Ammon's horn (tissue), 1 donor: Measurements from ENCODE around the gene PKN3.
"Not testable (repeated sequence)": the region's sequence is repeated elsewhere in the genome, so short reads cannot be mapped to it uniquely, and the experiment has no call there.

Experiments
- DNase-seq: peaks from one replicate; pipeline ENCODE4 v3.0.0-alpha.2; 2016; ENCODE audit warnings: low spot score

The PKN3 gene

DNA sequence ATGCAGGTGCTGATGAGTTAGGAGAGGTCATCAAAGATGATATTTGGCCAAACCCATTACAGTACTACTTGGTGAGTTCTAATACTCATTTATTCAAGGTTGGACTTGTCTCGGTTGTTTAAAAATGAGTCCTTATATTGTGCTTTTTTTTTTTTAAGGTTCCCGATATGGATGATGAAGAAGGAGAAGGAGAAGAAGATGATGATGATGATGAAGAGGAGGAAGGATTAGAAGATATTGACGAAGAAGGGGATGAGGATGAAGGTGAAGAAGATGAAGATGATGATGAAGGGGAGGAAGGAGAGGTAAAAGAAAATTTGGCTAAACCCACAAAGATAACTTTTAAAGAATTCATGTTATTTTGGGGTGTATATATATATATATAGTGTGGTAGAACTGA is 8.6 kb upstream of the PKN3 start:
- DNase-seq: not testable (repeated sequence)

DNA sequence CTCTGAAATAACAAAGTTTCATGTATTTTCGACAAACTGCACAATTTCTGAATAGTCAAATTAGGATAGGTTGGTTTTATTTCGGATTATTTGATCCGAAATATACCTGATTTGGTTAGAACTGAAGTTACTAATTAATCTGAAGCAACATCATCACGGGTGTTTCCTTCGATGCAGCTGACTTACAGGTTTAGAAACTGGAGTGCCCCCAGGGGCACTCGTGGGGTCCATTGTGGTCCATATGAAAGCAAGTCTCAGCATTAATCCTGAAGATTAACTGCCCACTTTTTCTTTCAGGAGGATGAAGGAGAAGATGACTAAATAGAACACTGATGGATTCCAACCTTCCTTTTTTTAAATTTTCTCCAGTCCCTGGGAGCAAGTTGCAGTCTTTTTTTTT is 8.0 kb upstream of the PKN3 start:
- DNase-seq: no peak

DNA sequence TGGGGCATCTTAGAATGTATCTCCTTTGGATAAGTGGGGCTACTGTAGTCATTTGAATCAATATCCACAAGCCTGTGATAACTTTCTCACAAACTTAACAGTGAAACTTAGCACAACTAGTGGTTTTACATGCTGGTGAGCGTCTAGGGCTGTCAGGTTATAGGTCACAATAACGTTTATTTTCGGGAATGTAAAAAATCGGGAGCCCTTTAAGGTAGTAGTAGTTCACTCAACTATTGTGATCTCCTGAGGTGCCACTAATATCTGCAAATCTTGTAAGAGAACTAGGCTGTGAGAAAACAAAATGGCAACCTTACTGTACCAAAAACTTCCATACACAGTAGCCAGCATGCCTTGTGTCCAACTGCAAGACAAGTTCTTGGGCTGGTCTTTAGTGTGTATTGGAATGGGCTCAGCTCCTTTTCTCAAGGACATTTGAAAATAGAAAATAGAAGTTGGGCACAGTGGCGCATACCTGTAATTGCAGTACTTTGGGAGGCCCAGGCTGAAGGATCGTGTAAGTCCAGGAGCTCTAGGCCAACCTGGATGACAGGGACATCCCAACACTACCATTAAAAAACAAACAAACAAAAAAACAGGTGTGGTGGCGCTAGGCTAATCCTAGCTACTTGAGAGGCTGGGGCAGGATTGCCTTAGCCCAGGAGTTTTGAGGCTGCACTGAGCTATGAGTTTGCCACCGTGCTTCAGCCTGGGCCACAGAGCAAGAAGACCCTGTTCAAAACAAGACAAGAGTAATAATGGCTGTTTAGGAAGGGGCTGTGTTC is 5.2 kb upstream of the PKN3 start:
- no peak for DNase-seq

DNA sequence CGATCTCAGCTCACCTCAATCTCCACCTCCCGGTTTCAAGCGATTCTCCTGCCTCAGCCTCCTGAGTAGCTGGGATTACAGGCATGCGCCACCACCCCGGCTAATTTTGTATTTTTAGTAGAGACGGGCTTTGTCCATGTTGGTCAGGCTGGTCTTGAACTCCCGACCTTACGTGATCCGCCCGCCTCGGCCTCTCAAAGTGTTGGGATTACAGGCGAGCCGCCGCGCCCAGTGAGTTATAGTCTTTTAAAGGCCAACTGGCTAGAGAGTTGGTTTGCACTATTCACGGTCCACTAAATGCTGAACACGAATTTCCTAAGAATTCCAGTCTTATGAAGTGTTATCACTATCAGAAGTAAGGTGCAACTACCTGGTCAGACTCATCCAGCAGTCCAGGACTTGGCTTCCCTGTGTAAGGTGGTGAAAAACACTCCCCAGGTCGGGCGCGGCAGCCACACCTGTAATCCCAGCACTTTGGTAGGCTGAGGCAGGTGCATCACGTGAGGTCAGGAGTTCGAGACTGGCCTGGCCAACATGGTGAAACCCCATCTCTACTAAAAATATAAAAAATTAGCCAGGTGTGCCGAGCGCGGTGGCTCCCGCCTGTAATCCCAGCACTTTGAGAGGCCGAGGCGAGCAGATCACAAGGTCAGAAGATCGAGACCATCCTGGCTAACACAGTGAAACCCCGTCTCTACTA is 3.1 kb upstream of the PKN3 start:
- not testable (repeated sequence) for DNase-seq

DNA sequence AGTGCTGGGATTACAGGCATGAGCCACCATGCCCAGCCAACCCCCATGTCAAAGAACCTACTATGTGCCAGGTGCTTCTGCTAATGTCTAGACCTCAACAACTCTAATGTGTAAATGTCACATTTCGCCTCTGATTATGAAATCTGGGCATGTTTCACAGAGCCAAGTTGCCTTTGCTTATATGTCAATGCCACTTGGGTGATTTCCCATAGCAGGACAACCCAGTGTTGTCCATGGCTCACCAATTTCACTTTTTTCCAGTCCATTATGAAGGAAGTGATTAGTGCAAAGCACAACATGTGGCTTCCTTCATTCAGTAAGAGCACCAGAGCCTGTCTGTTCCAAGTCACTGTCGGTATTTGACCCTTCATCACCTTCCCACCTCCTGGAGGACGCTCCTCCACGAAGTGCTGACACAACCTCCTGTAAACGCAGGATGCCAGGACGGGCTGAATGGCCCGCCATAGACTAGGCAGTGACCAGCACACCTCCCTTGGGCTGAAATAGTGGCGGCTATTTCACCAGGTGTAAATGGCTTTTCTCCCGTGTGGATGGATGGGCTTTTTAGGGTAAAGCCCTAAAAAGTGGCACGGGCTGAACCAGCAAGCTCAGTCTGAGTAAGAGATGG is 962 bp upstream of the PKN3 start:
- no peak for DNase-seq

DNA sequence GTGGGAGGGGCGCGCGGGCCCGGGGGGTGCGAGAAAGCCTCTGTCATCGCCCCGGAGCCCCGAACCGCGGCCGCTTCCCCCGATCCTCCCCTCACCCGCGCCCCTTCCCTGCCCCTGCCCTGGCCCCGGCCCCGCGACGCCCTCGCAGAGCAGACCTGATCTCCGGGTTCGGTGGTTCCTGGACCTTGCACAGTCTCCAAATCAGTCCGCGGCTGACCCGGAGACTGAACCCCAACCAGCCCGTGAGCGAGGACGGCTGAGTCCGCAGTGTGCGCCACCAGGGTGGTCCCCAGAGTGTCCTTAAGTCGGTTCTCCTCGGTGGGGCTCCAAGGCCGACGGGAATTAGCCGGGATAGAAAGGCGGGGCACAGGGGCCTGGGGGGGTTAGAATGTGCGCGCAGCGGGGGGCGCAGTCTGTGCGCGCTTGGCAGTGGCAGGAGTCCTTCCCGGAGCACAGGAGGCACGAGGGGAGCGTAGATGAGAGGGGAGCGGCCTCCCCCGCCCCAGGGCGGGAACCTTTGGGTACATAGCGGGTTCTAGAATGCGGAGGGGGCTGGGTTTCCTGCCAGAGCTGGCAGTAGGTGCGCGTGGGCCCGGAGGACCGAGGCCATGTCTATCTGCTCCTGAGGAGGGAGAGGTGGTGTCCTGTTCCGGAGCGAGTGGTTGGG is 779 bp downstream of the PKN3 start:
- no peak for DNase-seq

DNA sequence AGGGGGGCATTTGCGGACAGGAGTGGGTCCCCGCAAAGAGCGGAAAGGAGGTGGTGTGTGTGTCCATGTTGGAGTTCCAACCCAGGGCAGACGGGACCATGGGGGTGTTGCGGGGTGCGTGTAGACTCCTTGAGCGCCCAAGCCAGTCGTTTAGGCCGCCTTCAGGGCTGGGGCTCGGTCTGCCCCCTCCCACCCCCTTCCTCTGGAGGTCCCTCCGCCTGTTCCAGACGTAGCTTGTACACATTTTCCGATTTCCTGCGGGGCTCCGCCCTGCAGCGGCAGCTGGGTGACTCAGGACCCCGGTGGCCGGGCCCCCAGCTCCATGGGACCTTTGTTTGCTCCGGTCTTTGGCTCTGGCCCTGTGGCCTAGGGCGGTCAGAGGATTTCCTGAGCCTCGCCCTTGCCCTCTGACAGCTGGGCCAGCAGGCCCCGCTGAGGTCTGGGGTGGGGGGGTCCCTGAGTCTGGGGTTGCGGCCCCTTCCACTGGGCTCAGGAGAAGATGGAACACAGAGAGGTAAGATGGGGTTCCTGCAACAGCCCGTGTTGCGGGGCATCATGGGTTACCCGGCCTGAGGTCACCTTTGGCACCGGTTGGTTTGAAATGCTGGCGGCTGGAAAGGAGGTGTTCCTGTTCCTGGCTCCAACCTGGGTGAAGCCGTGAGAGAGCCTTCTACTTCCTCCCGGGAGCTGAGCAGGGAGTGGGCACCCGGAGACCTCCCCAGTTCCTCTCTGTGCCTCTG is 1.5 kb downstream of the PKN3 start:
- no peak for DNase-seq

DNA sequence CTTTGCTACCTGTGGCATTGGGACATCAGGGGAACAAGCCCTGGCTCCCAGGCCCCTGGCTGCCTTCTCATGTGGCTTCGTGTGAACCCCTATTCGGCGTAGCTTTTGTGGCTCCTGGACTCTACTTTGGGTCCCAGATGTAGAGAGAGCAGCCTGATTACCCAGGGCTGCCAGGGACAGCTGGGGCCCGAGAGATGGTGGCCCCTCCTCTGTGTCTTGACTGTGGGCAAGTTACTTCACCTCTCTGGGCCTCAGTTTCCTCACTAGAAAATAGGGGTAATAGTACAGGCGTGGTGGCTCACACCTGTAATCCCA is 2.0 kb downstream of the PKN3 start:
- DNase-seq: no peak

DNA sequence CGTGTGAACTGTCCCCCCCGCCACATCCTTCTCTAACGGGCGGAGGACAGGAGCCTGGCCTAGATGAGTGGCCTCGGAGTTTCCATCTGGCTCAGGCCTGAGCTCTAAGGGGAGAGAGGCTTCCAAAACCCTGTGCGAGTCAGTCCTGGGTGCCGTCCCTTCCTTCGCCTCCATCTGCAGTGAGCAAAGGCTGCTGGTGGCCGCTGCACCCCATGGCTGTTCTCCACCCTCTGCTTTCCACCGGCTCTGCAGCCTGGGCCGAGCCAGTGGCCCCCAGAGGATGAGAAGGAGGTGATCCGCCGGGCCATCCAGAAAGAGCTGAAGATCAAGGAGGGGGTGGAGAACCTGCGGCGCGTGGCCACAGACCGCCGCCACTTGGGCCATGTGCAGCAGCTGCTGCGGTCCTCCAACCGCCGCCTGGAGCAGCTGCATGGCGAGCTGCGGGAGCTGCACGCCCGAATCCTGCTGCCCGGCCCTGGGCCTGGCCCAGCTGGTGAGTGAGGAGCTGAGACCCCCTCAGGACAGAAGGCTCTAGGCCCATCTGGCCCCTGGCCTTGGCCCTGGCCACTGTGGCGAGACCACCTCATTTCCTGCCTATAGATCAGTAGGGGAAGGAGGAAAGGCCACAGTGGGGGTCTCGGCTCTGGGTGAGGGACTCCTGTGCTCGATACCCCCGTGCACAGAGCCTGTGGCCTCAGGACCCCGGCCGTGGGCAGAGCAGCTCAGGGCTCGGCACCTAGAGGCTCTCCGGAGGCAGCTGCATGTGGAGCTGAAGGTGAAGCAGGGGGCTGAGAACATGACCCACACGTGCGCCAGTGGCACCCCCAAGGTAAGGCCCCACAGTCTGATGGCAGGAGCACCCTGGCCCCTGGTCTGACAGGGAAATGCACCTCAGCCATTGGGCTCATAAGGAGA is 3.0 kb downstream of the PKN3 start:
- DNase-seq: no peak

DNA sequence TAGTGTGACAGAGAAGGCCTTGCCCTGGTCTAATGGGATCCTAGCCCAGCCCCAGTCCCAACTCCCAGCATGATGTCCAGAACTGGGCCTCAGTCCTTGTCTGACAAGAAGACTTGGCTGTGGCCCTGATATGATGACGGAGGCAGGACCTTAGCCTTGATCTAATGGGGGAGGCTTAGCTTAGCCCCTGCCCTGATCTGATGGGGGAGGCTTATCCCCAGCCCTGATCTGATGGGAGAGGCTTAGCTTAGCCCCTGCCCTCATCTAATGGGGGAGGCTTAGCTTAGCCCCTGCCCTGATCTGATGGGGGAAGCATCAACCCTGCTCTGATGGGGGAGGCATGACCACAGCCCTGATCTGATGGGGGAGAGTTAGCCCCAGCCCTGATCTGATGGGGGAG is 3.7 kb downstream of the PKN3 start:
- DNase-seq: no peak

DNA sequence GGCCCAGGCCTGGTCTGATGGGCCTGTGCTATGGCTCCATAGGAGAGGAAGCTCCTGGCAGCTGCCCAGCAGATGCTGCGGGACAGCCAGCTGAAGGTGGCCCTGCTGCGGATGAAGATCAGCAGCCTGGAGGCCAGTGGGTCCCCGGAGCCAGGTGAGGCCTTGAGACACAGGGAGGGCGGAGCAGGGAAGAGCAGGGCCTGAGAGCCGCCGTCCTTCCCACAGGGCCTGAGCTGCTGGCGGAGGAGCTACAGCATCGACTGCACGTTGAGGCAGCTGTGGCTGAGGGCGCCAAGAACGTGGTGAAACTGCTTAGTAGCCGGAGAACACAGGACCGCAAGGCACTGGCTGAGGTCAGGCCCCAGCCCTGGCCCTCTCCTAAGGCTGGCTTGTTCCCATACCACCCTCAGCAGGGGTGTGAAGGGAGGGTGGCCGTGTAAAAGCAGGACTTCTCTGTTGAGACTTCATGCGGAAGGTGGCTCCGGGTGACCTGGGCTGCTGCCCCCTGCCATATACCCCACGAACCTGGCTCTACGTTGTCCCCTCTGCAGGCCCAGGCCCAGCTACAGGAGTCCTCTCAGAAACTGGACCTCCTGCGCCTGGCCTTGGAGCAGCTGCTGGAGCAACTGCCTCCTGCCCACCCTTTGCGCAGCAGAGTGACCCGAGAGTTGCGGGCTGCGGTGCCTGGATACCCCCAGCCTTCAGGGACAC is 4.5 kb downstream of the PKN3 start:
- DNase-seq: no peak

DNA sequence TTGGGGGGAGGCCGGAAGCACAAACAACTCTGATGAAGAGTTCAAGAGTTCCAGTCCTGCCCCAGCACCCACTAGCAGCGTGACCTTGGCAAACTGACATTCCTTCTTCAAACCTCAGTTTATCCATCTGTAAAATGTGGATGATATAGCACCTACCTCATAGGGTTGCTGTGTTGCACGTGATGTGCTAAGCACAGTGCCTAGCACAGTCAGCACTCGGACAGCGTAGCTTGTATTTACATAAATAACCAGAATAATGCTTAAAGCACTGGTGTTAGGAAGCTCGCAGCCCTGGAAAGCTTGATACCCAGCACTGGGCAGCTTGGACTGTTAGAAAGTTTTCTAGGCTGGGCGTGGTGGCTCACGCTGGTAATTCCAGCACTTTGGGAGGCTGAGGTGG is 5.1 kb downstream of the PKN3 start:
- DNase-seq: no peak

DNA sequence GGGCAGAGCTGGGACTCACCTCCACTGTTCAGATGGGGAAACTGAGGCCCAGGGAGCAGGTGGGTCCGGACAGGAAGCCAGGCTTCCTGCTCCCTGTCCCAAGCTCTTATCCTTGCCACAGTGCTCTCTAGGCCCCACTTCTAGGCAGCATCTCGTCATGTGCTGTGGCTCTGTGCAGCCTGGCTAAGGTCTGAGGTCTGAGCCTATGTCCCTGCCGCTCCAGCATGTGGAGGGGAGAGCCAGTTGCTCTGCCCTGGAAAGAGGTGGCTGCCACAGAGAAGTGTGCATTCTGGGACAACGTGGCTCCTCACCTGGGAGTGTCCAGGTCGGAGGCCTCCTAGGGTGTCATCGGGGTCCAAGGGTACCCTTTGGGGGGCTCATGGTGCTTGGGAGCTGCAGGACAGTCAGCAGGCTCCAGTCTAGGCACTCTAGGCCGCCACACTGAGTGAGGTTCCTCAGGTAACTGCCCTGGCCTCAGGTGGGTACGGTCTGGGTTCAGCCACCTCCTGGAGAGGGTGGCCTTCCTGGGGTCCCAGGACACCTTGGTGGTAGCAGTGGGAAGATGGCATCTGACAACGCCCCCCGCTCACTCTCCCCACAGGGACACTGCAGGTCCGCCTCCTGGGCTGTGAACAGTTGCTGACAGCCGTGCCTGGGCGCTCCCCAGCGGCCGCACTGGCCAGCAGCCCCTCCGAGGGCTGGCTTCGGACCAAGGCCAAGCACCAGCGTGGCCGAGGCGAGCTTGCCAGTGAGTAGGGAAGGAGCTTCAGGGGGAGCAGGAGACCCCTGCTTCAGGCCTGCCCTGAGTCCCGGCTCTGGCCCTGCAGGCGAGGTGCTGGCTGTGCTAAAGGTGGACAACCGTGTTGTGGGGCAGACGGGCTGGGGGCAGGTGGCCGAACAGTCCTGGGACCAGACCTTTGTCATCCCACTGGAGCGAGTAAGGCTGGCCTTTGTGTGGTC is 10.4 kb downstream of the PKN3 start:
- DNase-seq: no peak

DNA sequence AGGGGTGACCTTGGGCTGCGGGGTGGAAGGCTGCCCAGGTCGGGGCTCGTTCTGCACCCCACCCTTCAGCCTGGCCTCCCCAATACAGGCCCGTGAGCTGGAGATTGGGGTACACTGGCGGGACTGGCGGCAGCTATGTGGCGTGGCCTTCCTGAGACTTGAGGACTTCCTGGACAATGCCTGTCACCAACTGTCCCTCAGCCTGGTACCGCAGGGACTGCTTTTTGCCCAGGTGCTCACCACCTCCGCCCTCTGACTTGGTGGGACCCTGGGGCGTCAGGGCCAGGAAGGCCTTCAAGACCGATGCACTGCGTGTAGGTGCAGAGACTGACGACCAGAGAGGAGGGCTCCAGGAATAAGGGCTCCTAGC is 11.1 kb downstream of the PKN3 start:
- DNase-seq: no peak

DNA sequence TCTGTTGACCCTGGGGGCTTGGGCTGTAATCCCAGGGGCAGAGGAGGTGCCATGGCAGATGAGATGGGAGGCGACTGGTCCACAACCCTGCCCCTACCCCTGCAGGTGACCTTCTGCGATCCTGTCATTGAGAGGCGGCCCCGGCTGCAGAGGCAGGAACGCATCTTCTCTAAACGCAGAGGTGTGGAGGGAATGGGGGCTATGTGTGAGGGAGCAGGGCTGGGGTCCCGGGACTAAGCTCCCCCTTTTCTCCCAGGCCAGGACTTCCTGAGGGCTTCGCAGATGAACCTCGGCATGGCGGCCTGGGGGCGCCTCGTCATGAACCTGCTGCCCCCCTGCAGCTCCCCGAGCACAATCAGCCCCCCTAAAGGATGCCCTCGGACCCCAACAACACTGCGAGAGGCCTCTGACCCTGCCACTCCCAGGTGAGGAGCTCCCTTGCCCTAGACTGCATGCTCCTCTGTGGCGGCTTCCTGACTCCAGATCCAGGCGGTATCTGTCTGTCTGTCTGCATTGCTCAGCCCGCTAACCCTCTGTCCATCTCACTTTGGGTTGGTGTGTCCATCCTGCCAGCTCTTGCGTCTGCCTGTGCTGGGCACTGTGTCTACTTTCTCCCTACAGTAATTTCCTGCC is 11.8 kb downstream of the PKN3 start:
- DNase-seq: no peak

DNA sequence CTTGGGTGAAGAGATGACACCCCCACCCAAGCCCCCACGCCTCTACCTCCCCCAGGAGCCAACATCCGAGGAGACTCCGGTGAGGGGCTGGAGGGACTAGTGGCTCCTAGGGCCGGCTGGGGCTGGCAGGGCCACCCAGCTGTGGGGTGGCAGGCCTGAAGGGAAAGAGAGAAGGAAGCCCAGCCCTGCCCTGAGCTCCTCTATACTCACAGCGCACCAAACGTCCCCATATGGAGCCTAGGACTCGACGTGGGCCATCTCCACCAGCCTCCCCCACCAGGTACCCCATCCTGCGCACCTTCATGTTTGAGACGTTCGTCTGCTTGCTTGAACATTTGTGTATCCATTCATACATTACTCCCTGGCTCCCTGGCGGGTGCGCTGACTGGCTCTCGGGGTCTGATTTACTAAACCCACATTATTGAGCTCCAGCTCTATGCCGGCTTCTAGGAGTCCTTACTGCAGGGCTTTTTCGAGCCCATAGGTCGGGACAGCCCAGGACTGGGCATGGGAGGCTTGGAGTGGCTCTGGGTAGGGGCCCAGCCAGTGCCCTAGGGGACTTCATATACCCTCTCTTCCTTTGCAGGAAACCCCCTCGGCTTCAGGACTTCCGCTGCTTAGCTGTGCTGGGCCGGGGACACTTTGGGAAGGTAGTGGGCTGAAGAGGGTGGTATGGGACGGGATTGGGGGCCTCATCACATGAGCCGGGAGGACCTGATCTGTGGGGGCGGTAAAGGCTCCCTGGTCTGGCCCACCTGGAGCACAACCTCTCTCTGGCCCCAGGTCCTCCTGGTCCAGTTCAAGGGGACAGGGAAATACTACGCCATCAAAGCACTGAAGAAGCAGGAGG is 12.5 kb downstream of the PKN3 start:
- DNase-seq: no peak

DNA sequence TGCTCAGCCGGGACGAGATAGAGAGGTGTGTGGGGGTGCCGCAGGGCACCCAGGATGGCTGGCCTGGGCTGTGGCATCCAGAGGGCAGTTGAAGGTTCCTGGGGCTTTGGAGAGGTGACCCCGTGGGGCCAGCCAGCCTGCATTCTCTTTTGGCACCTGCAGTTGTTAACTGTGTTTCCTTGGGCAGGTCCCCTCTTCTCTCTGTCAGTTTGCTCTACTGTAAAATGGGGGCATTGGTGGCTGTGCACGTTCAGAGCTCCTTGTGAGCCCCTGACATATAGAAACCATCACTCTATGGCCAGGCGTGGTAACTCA is 13.1 kb downstream of the PKN3 start:
- no peak for DNase-seq
